Astrocyte of the cerebellum (primary cell): ENCODE measurements around the gene GNPTAB.

Experiments used
- DNase-seq: peaks from one replicate; pipeline ENCODE4 v3.0.0-alpha.2; 2011; ENCODE audit warnings: low read depth
- H3K4me3 ChIP-seq: 2 replicates; pipeline ENCODE4 v1.5.1; 2011; ENCODE audit warnings: mild to moderate bottlenecking, low read depth, low read length, moderate library complexity
- in situ Hi-C: cut with HindIII; loops from 2 replicates; pipeline ENCODE4 v1.10.0; 2017; ENCODE audit warnings: low sequenced_read_pairs
- TF ChIP-seq, protein P1 (sequence below): IDR thresholded peaks from 2 replicates; pipeline ENCODE4 v1.5.1; 2012; ENCODE audit warnings: low read length, low read depth, moderate library complexity, mild to moderate bottlenecking; ENCODE audit errors: missing control alignments

The GNPTAB gene

DNA sequence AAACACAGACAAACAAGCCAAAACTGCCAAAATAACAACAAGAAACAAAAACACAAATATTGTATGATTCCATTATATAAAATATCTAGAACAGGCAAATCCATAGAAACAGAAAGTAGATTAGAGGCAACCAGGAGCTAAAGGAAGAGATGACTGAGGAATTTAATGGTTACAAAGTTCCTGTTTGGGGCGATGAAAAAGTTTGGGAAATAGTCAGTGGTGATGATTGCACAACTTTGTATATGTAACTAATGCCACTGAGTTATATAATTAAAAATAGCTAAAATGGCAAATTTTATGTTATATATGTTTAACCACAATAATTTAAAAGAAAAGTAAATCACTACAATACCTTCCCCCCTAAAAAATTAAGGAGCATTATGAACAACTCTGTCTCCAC, 24.5 kb downstream of the GNPTAB start:
- H3K4me3 ChIP-seq, result no peak overlapping the region
- TF ChIP-seq, protein P1, sequence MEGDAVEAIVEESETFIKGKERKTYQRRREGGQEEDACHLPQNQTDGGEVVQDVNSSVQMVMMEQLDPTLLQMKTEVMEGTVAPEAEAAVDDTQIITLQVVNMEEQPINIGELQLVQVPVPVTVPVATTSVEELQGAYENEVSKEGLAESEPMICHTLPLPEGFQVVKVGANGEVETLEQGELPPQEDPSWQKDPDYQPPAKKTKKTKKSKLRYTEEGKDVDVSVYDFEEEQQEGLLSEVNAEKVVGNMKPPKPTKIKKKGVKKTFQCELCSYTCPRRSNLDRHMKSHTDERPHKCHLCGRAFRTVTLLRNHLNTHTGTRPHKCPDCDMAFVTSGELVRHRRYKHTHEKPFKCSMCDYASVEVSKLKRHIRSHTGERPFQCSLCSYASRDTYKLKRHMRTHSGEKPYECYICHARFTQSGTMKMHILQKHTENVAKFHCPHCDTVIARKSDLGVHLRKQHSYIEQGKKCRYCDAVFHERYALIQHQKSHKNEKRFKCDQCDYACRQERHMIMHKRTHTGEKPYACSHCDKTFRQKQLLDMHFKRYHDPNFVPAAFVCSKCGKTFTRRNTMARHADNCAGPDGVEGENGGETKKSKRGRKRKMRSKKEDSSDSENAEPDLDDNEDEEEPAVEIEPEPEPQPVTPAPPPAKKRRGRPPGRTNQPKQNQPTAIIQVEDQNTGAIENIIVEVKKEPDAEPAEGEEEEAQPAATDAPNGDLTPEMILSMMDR, result no peak
- in situ Hi-C loops, result no loop called here
- DNase-seq, result no peak

DNA sequence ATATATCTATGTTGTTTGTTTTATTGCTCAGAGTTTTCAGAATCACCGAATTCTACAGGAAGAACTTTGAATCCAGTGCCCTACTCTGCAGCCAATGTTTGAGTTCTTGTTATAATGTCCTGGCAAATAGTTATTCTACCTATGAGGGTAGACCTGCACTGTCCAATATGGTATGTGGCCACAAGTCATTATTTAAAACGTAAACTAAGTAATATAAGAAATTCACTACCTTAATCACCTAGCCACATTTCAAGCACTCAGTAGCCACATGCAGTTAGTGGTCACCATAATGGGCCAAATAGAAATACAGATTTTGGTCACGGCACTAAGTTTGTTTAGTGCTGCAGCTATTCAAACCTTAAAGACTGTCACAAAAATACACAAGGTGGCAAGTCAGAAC, 26.4 kb downstream of the GNPTAB start:
- in situ Hi-C loops, result no loop called here

DNA sequence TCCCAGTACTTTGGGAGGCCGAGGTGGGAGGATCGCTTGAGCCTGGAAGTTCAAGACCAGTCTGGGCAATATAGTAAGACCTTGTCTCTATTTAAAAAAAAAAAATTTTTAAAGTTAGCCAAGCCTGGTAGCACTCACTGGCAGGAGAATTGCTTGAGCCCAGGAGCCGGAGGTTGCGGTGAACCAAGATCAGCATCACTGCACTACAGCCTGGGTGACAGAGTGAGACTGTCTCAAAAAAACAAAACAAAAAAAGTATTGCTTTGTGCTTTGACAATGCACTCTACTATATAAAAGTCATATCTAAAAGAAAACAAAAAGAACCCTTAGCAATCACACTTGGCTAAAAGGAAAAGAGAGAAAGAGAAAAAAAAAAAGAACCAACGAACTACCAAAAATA, 26.8 kb downstream of the GNPTAB start:
- in situ Hi-C loops, result no loop called here
- H3K4me3 ChIP-seq, result no peak overlapping the region
- no peak for DNase-seq
- TF ChIP-seq, protein P1, result no peak

More for the DNA sequence above, 26.4 kb downstream of the GNPTAB start:
- TF ChIP-seq, protein P1, result no peak
- no peak overlapping the region for H3K4me3 ChIP-seq
- no peak for DNase-seq

DNA sequence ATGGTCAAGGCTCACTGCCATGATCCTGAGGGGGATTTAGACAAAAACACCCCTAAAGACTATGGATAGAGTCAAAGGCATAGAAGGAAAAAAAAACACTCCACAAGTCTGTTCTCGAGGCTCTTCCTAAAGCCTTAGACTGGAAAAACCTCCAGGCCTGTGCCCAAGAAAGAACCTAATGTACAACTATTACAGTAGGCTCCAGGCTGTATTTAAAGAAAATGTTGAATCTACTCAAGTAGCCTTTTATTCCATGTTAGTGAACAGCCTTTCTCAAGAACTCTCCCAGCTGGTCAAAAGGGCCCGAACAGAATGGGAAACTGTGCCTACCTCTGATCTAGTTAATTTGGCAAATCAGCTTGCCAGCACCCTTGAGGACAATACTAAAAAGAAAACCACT, 28.3 kb downstream of the GNPTAB start:
- H3K4me3 ChIP-seq, result no peak overlapping the region
- no peak for DNase-seq
- in situ Hi-C loops, result no loop called here
- TF ChIP-seq, protein P1, result no peak

DNA sequence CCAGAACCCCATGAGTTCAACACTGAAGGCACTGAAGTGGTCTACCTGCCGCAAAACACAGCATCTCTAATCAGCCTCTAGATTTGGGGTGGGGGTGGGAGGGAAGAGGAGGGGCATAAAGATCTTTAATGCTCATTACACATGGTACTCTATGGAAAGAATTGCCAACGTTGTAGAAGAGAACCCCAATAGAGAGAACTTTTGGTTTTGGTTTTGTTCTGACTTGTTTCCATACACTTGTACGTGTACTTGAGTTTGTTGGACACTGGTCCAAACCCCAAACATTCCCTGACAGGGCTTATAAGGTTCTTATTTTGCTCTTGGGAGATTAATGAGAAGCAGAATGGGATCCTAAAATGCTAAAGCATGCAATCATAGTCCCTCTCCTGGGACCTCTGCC, 31.0 kb downstream of the GNPTAB start:
- TF ChIP-seq, protein P1, result no peak
- H3K4me3 ChIP-seq, result no peak overlapping the region
- in situ Hi-C loops, result no loop called here
- no peak for DNase-seq

DNA sequence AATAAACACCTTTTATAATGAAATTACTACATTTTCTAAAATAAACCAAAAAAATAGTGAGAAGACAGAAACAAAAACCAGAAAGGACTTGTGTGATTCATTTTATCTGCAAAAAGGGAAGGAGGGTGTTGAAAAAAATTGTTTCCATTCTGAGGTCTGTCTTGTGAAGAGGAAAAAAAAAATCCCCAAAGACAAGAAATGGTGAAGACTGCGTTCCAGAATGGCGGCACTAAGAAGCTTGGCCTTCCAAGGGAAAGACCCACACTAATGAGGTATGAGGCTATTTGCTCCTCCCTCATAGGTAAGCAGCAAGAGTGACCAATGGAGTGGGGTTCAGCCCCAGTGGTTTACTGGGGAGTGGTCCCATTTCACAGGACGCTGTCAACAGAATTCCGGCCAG, 35.0 kb downstream of the GNPTAB start:
- H3K4me3 ChIP-seq, result no peak overlapping the region
- DNase-seq, result no peak
- in situ Hi-C loops, result no loop called here
- TF ChIP-seq, protein P1, result no peak

DNA sequence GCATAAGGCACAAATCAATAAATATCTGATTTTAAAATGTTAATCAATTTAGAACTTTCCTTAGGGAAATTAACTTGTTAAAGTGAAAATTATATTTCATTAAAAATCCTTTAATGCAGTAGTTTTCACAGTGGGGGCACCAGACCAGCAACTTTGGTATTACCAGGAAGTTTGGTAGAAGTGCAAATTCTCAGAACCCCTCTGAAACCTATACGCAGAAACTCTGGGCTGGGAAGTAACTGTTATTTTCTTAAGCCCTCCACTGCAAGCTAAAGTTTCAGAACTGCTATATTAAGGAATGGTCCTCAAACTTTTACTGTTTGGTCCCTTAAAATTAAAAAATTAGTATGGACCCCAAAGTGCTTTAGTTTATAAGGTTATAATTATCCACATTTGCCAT, 35.7 kb downstream of the GNPTAB start:
- no peak for DNase-seq
- H3K4me3 ChIP-seq, result no peak overlapping the region
- in situ Hi-C loops, result no loop called here
- TF ChIP-seq, protein P1, result no peak
